H1 (cell line): Measurements from ENCODE around the gene SKP2. TPM values are rescaled to one million over a fixed set of nuclear protein-coding genes. Genes with fewer than 3 reads are reported as not detected.

Source experiments
- CTCF ChIA-PET: fragments of 300-600 bp; sonication (Branson Sonifier 250); formaldehyde crosslinking; loops from one replicate; lab custom pipeline; 2021; ENCODE audit not compliant: partially characterized antibody; lab: Charles Lee
- POLR2A ChIA-PET: fragments of 300-600 bp; sonication (Branson Sonifier 250); formaldehyde crosslinking; loops from one replicate; lab custom pipeline; 2021; ENCODE audit warnings: inconsistent platforms; ENCODE audit not compliant: partially characterized antibody; lab: Charles Lee
- DNase-seq, 2 experiments: peaks; one replicate each; pipeline versions ENCODE4 v3.0.0 to v3.0.0-alpha.2; 2010 to 2022; ENCODE audit warnings: low spot score in 2 of 2, low read depth in 1 of 2, mixed read lengths in 1 of 2
- FAIRE-seq: peaks from 2 replicates; lab custom pipeline; 2011; peaks lifted over from hg19 to GRCh38; lab: Jason Lieb, UNC
- H2AFZ ChIP-seq: 2 replicates; pipeline ENCODE4 v1.8.1; 2012; ENCODE audit warnings: low read length, inconsistent platforms
- H2AK5ac ChIP-seq: 2 replicates; pipeline ENCODE4 v1.6.1; 2013; ENCODE audit warnings: low read depth, low read length
- H2BK120ac ChIP-seq: replicated peaks from 2 replicates; pipeline ENCODE3; 2013; ENCODE audit warnings: low read depth, low read length, inconsistent platforms
- H2BK12ac ChIP-seq: 2 replicates; pipeline ENCODE4 v1.6.1; 2013; ENCODE audit warnings: low read depth, low read length
- H2BK15ac ChIP-seq: 2 replicates; pipeline ENCODE4 v1.6.1; 2013; ENCODE audit warnings: low read length
- H2BK20ac ChIP-seq: 2 replicates; pipeline ENCODE4 v1.6.1; 2013; ENCODE audit warnings: low read length
- H2BK5ac ChIP-seq: 2 replicates; pipeline ENCODE4 v1.6.1; 2013; ENCODE audit warnings: low read depth, low read length
- H3K14ac ChIP-seq: 2 replicates; pipeline ENCODE4 v1.6.1; 2013; ENCODE audit warnings: inconsistent platforms; ENCODE audit not compliant: insufficient read length
- H3K18ac ChIP-seq: 2 replicates; pipeline ENCODE4 v1.6.1; 2013; ENCODE audit warnings: low read length; ENCODE audit errors: extremely low read depth
- H3K23ac ChIP-seq: 2 replicates; pipeline ENCODE4 v1.6.1; 2013; ENCODE audit warnings: inconsistent platforms; ENCODE audit not compliant: insufficient read length
- H3K23me2 ChIP-seq: 2 replicates; pipeline ENCODE4 v1.6.1; 2013; ENCODE audit warnings: low read depth, low read length
- H3K27ac ChIP-seq: 2 replicates; pipeline ENCODE4 v1.6.1; 2011; ENCODE audit warnings: low read depth, low read length, inconsistent platforms
- H3K27me3 ChIP-seq, 4 experiments: replicated peaks in 1 of 4; 1 replicate in 1 of 4; 2 replicates in 3 of 4; pipeline versions ENCODE4 v1.6.1 to v1.8.1; 2011 to 2013; ENCODE audit warnings: low read length in 3 of 4, mild to moderate bottlenecking in 3 of 4, inconsistent platforms in 2 of 4, mixed read lengths in 2 of 4, moderate library complexity in 1 of 4; ENCODE audit not compliant: control insufficient read depth in 3 of 4, insufficient read depth in 3 of 4; ENCODE audit errors: extremely low read depth in 1 of 4
- H3K36me3 ChIP-seq, 4 experiments: 2 replicates each; pipeline versions ENCODE4 v1.6.1 to v1.8.1; 2011 to 2013; ENCODE audit warnings: mild to moderate bottlenecking in 4 of 4, low read length in 3 of 4, moderate library complexity in 2 of 4, control low read depth in 1 of 4, inconsistent platforms in 1 of 4; ENCODE audit not compliant: insufficient read depth in 4 of 4, control insufficient read depth in 2 of 4
- H3K4ac ChIP-seq: replicated peaks from 2 replicates; pipeline ENCODE3; 2013; ENCODE audit warnings: low read length, low read depth, mixed read lengths, inconsistent platforms; ENCODE audit not compliant: insufficient read length
- H3K4me1 ChIP-seq, 4 experiments: replicated peaks in 1 of 4; 1 replicate in 1 of 4; 2 replicates in 3 of 4; pipeline versions ENCODE4 v1.6.1 to v1.8.1; 2011 to 2013; ENCODE audit warnings: low read length in 3 of 4, inconsistent platforms in 2 of 4, mixed read lengths in 1 of 4; ENCODE audit not compliant: insufficient read depth in 4 of 4, control insufficient read depth in 3 of 4
- H3K4me2 ChIP-seq, 2 experiments: 2 replicates each; pipeline versions ENCODE4 v1.6.1 to v1.8.1; 2011 to 2013; ENCODE audit warnings: low read depth in 2 of 2, low read length in 2 of 2, control low read depth in 1 of 2, inconsistent platforms in 1 of 2, mild to moderate bottlenecking in 1 of 2; ENCODE audit not compliant: insufficient read depth in 1 of 2
- H3K4me3 ChIP-seq, 4 experiments: fragments of 200-600, 300-600 bp in 1 of 4; sonication (generic), shearing (Covaris generic), sonication (Bioruptor Twin) in 1 of 4; 2 replicates each; pipeline versions ENCODE4 v1.5.1 to v1.8.1; 2011 to 2016; ENCODE audit warnings: low read length in 4 of 4, low read depth in 3 of 4, control low read depth in 2 of 4, inconsistent platforms in 2 of 4, mild to moderate bottlenecking in 2 of 4, mixed read lengths in 1 of 4, moderate library complexity in 1 of 4; ENCODE audit not compliant: insufficient read depth in 2 of 4; ENCODE audit errors: extremely low read depth in 1 of 4
- H3K56ac ChIP-seq: replicated peaks from 2 replicates; pipeline ENCODE3; 2013; ENCODE audit warnings: low read depth, mild to moderate bottlenecking, mixed read lengths, low read length, inconsistent platforms; ENCODE audit not compliant: insufficient read length
- H3K79me1 ChIP-seq: 2 replicates; pipeline ENCODE4 v1.6.1; 2013; ENCODE audit warnings: low read depth, low read length, control low read depth
- H3K79me2 ChIP-seq, 2 experiments: 2 replicates each; pipeline versions ENCODE4 v1.6.1 to v1.8.1; 2012 to 2013; ENCODE audit warnings: low read length in 2 of 2, mild to moderate bottlenecking in 2 of 2, inconsistent platforms in 1 of 2; ENCODE audit not compliant: insufficient read depth in 2 of 2, control insufficient read depth in 1 of 2
- H3K9ac ChIP-seq, 4 experiments: replicated peaks in 1 of 4; 1 replicate in 1 of 4; 2 replicates in 3 of 4; pipeline versions ENCODE4 v1.6.1 to v1.8.1; 2011 to 2013; ENCODE audit warnings: low read depth in 3 of 4, low read length in 3 of 4, control low read depth in 2 of 4, mild to moderate bottlenecking in 2 of 4, moderate library complexity in 2 of 4, inconsistent platforms in 1 of 4; ENCODE audit errors: extremely low read depth in 1 of 4
- H3K9me3 ChIP-seq, 2 experiments: 2 replicates each; pipeline versions ENCODE4 v1.6.1 to v1.8.1; 2012 to 2013; ENCODE audit warnings: mild to moderate bottlenecking in 2 of 2, moderate library complexity in 2 of 2, control low read depth in 1 of 2, inconsistent platforms in 1 of 2, low read depth in 1 of 2, low read length in 1 of 2, mixed read lengths in 1 of 2; ENCODE audit not compliant: insufficient read depth in 2 of 2
- H4K20me1 ChIP-seq, 2 experiments: replicated peaks in 1 of 2; 2 replicates each; pipeline versions ENCODE3 to v1.8.1; 2011 to 2013; ENCODE audit warnings: inconsistent platforms in 2 of 2, low read length in 2 of 2, mild to moderate bottlenecking in 1 of 2; ENCODE audit not compliant: insufficient read depth in 2 of 2, control insufficient read depth in 1 of 2
- H4K5ac ChIP-seq: 2 replicates; pipeline ENCODE4 v1.6.1; 2013; ENCODE audit warnings: low read length, low read depth, mixed read lengths, inconsistent platforms; ENCODE audit not compliant: insufficient read length
- H4K8ac ChIP-seq: 2 replicates; pipeline ENCODE4 v1.8.0; 2013; ENCODE audit warnings: mild to moderate bottlenecking, moderate library complexity, low read length, inconsistent platforms; ENCODE audit not compliant: insufficient read depth; ENCODE audit errors: extremely low read depth
- H4K91ac ChIP-seq: replicated peaks from 2 replicates; pipeline ENCODE3; 2013; ENCODE audit warnings: low read length, mixed read lengths, inconsistent platforms; ENCODE audit not compliant: insufficient read length
- BRCA1 ChIP-seq: IDR thresholded peaks from 2 replicates; pipeline ENCODE4 v1.6.1; 2012; ENCODE audit warnings: low read depth, low read length, improper control_type of control experiment
- CHD2 ChIP-seq: IDR thresholded peaks from 2 replicates; pipeline ENCODE4 v1.6.1; 2012; ENCODE audit warnings: low read length, improper control_type of control experiment
- CREB1 ChIP-seq: IDR thresholded peaks from 2 replicates; pipeline ENCODE4 v1.6.1; 2012; ENCODE audit warnings: inconsistent platforms
- KDM4A ChIP-seq: IDR thresholded peaks from one replicate; pipeline ENCODE4 v1.7.1; 2012; ENCODE audit warnings: low read depth, mild to moderate bottlenecking, moderate library complexity, low read length, inconsistent platforms; ENCODE audit not compliant: severe bottlenecking
- MAFK ChIP-seq: IDR thresholded peaks from 2 replicates; pipeline ENCODE4 v1.6.1; 2012; ENCODE audit warnings: low read depth, mild to moderate bottlenecking, improper control_type of control experiment, low read length
- POLR2AphosphoS5 ChIP-seq: IDR thresholded peaks from 2 replicates; pipeline ENCODE4 v1.6.1; 2011; ENCODE audit warnings: low read depth, low read length
- SIN3A ChIP-seq, 2 experiments: IDR thresholded peaks in 1 of 2; conservative IDR thresholded peaks in 1 of 2; 2 replicates each; pipeline ENCODE4 v1.6.1; 2011 to 2012; ENCODE audit warnings: low read length in 2 of 2, improper control_type of control experiment in 1 of 2, low read depth in 1 of 2, mild to moderate bottlenecking in 1 of 2
- SRF ChIP-seq: IDR thresholded peaks from 2 replicates; pipeline ENCODE4 v1.6.1; 2011; ENCODE audit warnings: mild to moderate bottlenecking, low read depth, low read length, moderate library complexity
- TAF1 ChIP-seq: IDR thresholded peaks from 2 replicates; pipeline ENCODE4 v1.6.1; 2011; ENCODE audit warnings: mild to moderate bottlenecking, low read depth, low read length
- ZNF274 ChIP-seq: IDR thresholded peaks from 2 replicates; pipeline ENCODE4 v1.7.0; 2012; ENCODE audit warnings: low read length, borderline replicate concordance; ENCODE audit errors: extremely low read depth
- WGBS, 2 experiments: shearing (Covaris generic) in 1 of 2; methylation state at CpG; one replicate each; pipeline versions ENCODE4 v1.1.6 to v1.1.7; 2013 to 2015; ENCODE audit warnings: low lambda C conversion rate in 2 of 2, mixed read lengths in 2 of 2, inconsistent platforms in 1 of 2, low coverage in 1 of 2, missing lambda C conversion rate in 1 of 2; ENCODE audit not compliant: insufficient replicate concordance in 2 of 2, insufficient coverage in 1 of 2, insufficient read length in 1 of 2; ENCODE audit errors: extremely low coverage in 1 of 2, missing lambda C conversion rate in 1 of 2; 5-methylcytosine and 5-hydroxymethylcytosine counted together
- polyA plus RNA-seq, 7 experiments: library from polyadenylated mRNA; depleted of rRNA in 3 of 7; stranded (reverse) in 5 of 7; unstranded in 2 of 7; fragments of >200 nt in 5 of 7; fragments of 200-250 nt in 2 of 7; gene quantifications; 1 replicate in 5 of 7; 2 replicates in 1 of 7; 4 replicates in 1 of 7; pipeline versions ENCODE4 v1.2.1 to v1.2.3, GENCODE V29; 2011 to 2013; ENCODE audit warnings: missing spikeins in 2 of 7, mixed read lengths in 2 of 7
- total RNA-seq: library from RNA; stranded (reverse); fragmentation: NEBNext Ultra II Directional; extraction: Animal tissue kit (Norgen Biotek cat#: 25700); gene quantifications from 2 replicates; pipeline ENCODE4 v1.2.1, GENCODE V29; 2021

Gene SKP2
- total and polyA plus RNA-seq, 2 of the 8 experiments (the other 6 are each of a cell fraction or from before 2014, with no cell fraction given), result 49.9 to 104 TPM

DNA sequence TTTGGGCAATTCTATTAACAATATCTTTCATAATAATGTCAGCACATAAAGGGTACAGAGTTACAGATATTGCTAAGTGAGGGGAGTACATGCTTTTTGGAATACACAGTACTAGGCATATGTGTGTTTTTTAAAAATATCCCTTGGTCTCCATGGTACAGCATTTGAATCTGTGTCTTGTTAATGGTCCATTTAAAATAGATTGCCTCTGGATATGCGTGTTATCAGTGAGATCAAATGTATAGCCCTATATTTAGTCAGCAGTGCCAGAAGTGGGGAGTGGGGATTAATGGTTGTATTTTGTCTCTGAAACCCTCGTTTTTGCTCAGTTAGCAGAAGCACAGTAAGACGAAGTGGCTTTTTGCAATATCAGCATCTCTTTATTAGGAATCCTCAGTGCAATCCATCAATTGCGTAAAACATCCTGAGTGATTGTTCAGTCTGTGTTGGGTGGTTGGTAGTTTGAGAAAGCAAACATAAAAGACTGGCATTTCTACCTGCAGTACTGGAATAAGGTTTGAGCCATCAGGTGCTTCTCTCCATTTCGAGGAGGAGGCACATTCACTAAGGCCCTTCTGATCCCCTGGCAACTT lies 19.0 kb downstream of the SKP2 start:
- Histone ChIP-seq H3K56ac (no peak overlapping the region), H3K18ac (no peak overlapping the region), H3K4me3 (no peak overlapping the region), H3K36me3 (peaks cover 15 to 85% (median 51%) of the 10 kb centered on the region in 4 experiments), H4K91ac (no peak overlapping the region), H3K23ac (no peak overlapping the region), H3K9ac (no peak overlapping the region), H3K4me2 (no peak overlapping the region), H4K20me1 (no peaks in the 10 kb centered on the region), H2AK5ac (no peak overlapping the region), H3K23me2 (no peaks in the 10 kb centered on the region), H3K4ac (no peak overlapping the region), H3K9me3 (no peaks in the 10 kb centered on the region), H3K79me1 (no peaks in the 10 kb centered on the region), H2BK12ac (no peak overlapping the region), H2BK120ac (no peak overlapping the region), H2AFZ (no peak overlapping the region), H2BK5ac (no peak overlapping the region), H2BK20ac (no peak overlapping the region), H3K27ac (no peak overlapping the region), H3K79me2 (no peaks in the 10 kb centered on the region), H2BK15ac (no peak overlapping the region), H3K4me1 (no peaks in the 10 kb centered on the region), H4K8ac (no peak overlapping the region), H3K27me3 (no peaks in the 10 kb centered on the region), H3K14ac (no peak overlapping the region), H4K5ac (no peak overlapping the region)
- ChIA-PET POLR2A (no interaction called here), CTCF (interaction anchor here (1.0 to 2.1 kb wide), 3 partner anchors 10 to 208 kb away, joined by 3 to 6 read pairs (median 3); no protein-coding TSS in a partner anchor)
- DNase-seq (no peak), FAIRE-seq (no peak)
- no peak for TF ChIP-seq SIN3A (conservative IDR thresholded peaks at IDR 0.05 in 1 of 2, IDR thresholded peaks at IDR 0.05 in 1 of 2; ENCODE audit: low read depth in 1 of 2, low read length in 2 of 2)
- TF ChIP-seq SRF, result no peak
- no peak for TF ChIP-seq KDM4A
- no peak for TF ChIP-seq BRCA1
- no peak for TF ChIP-seq TAF1
- TF ChIP-seq CREB1, result no peak
- no peak for TF ChIP-seq POLR2AphosphoS5
- no peak for TF ChIP-seq MAFK
- no peak for TF ChIP-seq ZNF274
- TF ChIP-seq CHD2, result no peak
- 97% methylated on average over 5 of the region's 5 CpGs; no CpG with 5 or more reads in 1 of the 2 experiments for WGBS, 2 experiments
